ENCODE results near the gene EYA2.

The EYA2 gene

GRCh38 chr20:47235111-47235510 lies 340.5 kb downstream of the EYA2 start:
- no peak for DNase-seq

GRCh38 chr20:47235853-47236638 lies 341.4 kb downstream of the EYA2 start:
- DNase-seq, result no peak

- no peak for DNase-seq
Observed at GRCh38 chr20:47236639-47236900, 341.9 kb downstream of the EYA2 start.

- DNase-seq, result no peak
Observed at GRCh38 chr20:47237715-47238114, 343.1 kb downstream of the EYA2 start.

All from activated T-cell treated with anti-CD3 and anti-CD28 coated beads, Interleukin-2, amount 50 U/mL, for 48 hours (primary cell).